SH-SY5Y (cell line): ENCODE data around the gene NUDC.

Experiments
- GATA2 ChIP-seq: IDR thresholded peaks from 2 replicates; pipeline ENCODE4 v1.6.1; 2011; ENCODE audit warnings: mild to moderate bottlenecking, low read depth, low read length
- GATA3 ChIP-seq: IDR thresholded peaks from 2 replicates; pipeline ENCODE4 v1.6.1; 2011; ENCODE audit warnings: low read depth, mild to moderate bottlenecking, low read length, moderate library complexity

Gene NUDC

DNA sequence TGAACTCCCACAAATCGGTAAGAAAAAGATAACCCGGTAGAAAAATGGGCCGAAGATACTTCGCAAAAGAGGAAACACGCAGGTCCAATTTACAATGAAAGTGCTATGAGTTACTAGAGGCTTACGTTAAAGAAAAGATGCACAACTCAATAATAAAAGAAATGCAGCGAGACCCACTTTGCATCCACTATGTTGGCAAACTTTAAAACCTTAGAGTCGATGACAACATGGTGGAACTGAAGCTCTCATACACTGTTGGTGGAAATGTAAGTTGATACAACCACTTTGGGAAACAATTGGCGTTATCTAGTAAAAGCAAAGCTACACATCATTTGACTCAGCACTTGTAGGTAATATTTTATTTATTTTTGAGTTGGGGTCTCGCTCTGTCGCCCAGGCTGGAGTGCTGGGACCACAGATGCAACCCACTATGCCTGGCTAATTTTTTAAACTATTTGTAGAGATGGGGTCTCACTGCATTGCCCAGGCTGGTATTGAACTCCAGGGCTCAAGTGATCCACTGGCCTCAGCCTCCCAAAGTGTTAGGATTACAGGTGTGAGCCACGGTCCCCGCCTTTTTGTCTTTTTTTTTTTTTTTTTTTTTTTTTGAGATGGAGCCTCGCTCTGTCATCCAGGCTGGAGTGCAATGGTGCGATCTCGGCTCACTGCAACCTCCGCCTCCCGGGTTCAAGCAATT is 20.6 kb upstream of the NUDC start:
- TF ChIP-seq GATA3 (no peak), GATA2 (no peak)

DNA sequence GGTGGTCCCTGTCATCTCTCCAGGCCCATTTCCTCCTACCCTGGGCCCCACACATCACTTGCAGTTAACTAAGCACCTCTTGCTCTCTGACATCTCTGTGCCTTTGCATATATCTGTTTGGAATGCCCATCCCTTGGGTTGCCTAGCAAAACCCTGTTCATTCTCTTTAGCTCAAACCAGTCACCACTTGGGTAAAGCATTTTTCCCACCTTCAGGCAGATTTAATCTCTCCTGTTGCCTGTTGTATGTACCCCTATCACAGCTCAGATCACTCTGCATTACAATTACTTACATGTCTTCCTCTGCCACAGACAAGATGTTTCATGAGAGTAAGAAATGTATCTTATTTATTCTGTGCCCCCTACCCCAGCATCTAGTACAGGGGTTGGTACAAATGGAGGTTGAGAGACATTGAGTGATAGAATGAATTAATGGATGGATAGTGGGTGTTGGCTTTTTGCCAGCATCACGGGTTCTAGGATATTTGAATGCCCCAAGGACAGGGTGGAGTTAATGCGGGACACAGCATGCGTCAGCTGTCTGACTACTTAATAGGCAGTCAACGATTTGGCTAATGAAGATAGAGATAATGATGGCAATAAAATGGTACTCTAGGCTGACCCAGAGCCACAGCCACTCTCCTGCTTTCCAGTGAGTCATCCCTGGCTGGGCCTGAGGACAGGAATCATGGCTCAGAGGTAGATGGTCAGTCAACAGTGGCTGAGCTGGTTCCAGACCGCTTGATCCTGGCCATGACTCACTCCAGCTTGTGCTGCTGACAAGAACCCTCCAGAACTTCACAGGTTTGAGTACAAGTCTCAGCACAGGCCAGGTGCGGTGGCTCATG is 14.2 kb upstream of the NUDC start:
- TF ChIP-seq GATA3 (no peak), GATA2 (no peak)

DNA sequence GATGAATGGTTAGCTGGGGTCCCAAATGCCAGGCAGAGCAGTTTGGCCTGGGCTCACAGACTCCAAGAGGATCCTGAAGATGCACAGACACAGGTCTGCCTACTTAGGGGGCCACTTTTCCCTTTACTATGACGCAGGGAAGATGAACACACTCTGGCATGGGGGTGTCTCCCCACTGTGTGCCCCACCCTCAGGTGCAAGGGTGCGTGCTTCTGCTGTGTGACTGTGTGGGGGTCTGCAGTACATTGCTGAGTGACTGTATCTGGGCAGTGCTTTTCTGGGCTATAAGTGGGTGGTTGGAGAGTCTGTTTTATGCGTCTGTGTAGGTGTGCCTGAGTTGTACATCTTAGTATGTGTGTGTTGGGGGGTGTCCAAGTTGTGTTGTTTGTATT is 11.6 kb upstream of the NUDC start:
- no peak for TF ChIP-seq GATA3

DNA sequence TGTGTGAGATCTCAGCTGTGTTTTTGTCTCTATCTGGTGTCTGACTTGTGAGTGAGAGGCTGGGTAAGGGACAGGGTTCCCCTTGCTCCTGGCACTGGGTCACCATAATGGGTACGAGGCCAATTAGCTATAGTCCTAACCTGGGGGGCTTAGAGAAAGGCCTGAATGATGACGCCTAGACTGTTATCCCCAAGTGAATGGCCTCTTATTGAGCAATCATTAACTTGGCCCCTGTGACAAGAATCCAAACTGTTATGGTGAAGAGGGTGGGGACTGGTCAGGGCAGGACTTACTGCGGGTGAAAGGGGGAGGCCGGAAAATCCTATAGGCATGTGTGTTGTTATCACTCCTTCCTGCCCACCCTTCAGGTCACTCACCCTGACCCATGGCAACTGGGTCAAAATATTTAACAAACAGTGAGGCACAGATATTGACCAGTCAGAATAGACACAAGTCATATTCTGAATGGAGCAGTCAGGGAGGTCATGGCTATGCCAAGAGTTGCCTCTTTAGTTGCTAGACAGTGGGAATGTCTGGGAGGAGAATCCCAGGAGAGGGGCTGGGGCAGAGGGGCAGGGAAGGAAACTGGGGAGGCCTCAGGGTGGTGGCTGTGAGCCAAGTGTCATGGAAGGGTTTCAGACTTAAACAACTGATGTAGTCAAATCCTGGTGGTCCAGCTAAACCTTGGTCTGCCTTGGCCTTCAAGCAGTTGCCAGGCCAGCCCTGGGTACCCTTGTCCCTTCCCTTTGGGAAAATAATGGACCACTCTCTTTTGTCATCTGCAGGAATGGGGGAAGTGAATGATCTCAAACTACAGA is 11.0 kb upstream of the NUDC start:
- no peak for TF ChIP-seq GATA3
- no peak for TF ChIP-seq GATA2

DNA sequence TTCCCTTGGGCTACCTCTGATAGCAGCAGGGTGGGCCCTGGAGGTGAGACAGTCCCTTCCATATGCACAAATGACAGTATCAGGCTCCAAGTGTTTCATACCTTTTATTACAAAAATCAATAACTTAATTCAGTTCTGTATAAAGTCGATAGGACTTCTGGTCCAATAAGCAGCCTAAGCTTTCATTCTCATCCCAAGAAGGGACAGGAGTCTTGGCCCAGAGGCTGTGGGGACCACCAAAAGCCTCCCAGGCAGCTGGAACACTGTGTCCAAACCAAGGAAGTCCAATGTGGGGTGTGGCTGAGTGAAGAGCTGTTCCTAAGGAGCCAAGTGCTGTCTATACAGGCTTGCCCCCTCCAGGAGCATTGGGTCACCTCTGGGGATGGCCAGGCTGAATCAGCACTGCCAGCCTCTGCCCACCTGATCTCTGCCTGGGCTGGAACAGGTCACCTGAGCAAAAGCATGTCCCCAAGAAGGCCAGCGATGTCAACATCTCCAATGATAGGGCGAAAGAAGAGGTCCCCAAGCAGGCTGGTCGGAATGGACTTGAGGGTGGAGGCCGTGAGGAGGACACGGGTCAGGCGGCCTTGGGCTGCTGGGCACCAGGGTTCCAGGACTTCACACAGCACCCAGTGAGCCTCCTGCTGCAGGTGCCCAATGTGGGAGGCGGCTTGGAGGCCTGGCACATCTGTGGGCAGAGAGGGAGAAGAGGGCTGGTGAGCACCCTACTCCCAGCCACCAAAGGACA is 10.0 kb upstream of the NUDC start:
- TF ChIP-seq GATA2 (no peak), GATA3 (no peak)

DNA sequence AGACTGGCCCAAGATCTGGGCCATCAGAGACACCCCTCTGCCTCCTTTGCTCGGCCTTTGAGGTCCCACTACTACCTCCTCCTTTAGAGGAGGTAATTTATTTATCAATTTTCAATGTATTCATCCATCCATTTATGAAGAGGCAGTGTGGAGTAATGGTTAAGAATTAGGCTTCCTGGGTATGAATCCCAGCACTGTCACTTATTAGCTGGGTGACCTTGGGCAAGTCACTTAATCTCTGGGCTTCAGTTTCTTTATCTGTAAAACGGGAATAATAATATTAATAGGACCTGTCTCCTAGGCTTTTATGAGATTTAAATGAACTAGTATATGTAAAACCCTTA is 9.4 kb upstream of the NUDC start:
- TF ChIP-seq GATA2: no peak
- TF ChIP-seq GATA3: no peak

DNA sequence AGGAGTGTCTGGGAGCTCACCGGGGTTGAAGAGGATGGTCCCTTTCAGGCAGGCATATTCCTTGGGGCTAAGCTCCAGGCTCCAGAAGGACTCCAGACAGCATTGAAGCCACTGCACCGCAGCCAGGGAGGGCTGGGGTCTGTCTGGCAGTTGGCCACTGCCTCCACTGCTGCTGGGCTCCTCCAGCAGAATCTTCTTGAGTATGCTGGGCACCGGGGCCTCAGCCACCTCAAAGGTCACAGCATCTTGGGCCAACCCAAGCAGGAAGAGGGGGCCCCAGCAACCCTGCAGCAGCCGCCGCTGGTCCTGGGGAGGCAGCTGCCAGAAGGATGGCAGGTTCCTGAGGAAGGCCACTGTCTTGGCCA is 8.2 kb upstream of the NUDC start:
- TF ChIP-seq GATA3: no peak
- no peak for TF ChIP-seq GATA2

DNA sequence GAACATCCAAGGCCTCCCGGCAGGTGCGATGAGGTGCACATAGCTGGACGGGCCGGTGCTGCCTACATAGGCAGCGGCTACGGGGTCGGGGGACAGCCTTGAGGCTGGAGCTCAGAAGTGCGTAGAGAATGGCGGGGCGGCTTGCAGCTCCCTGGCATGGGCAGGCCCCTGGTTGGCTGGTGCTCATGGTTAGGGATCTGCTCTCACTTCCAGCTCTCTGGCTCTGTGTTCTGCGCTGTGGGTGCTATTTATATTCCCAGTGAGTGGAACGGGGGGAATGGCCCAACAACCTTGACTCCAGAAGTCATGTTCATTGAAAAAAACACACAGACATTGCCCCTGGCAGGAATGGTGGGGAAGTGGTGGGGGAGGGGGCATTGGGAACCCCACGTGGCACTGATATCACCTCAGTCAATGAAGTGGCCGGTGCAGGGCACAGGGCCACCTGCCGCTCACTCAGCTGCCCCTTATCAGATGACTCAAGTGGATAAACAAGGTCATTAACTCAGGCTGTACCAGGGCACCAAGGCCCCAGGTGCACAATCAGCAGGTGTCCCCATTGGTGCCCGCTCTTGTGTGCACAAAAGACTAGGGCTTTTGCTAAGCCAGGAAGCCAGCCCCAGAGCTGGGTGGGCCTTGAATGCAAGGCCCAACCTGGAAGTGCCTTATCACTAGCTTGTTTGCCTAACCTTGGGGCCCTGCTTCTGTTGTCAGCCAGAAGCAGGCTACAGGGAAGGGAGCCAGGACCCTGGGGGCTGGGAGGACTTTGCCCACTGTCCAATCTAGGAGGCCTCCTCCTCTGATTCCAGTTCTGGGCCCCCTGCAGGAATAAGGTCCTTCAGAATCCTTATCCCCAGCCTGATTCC is 7.6 kb upstream of the NUDC start, which contains the start of gene NR0B2:
Gene NR0B2 (minus strand): TSS at position 222 of the 866 bp plus-strand sequence. CDS start 35 bp downstream, at position 187.
- TF ChIP-seq GATA3 (no peak), GATA2 (no peak)

DNA sequence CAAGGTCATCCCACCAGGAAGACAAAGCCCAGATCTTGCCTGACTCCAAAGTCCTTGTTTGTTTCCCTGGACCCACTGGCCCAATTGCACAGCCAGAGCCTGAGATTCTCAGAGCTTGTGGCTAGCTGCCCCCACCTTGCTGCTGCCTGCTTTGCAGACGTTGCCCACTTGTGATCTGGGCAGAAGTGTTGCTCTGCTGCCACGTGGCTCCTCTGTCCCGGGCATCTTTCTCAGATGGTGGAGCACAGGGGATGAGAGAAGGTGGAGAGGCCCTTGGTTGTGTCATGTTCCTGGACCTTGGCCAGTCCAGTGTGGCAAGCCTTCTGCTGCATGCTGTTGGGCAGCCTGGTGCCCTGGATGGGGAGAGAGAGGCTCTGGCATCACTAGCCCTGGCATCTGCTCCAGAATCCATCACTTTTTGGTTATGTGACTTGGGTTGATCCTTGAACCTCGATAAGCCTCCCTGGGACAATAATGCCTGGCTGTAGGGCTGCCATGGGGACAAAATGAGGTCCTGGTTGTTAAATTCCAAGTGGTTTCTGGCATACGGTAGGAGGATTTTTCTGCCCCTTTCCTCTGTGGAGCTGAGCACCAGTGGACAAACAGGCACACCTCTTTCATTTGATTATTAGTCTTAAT is 6.2 kb upstream of the NUDC start:
- TF ChIP-seq GATA3 (no peak), GATA2 (no peak)

DNA sequence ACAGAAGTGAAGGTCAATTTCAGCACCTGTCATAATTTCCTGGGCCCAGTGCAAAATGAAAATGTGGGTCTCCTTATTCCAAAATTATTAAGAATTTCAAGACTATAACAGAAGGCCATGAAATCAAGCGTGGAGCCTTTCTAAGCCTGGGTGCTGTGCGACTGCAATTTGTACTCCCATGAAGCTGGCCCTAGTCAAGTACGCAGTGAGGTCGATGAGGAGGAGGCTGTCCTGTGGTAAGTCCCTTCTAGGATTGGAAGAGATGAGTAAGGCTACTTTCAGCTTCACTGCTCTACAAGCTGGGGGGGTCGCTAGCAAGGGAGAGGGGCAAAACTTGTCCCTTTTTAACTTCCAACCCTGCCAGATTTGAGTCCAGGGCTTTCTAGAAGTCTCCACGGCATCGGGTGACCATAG is 410 bp upstream of the NUDC start:
- TF ChIP-seq GATA2 (no peak), GATA3 (no peak)

DNA sequence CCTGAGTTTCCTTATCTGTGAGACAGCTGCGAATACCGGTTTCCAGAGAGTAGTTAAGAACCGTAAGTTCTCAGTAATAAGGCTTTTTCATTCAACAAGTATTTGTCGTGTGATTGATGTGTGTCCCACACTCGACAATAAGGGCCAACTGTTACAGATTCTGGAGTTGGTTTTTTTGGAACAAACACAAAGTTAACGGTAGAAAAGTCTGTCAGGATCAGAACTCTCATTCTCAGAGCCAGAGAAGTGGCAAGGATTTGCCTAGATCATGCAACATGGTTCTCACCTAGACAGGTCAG is 837 bp downstream of the NUDC start:
- TF ChIP-seq GATA3 (no peak), GATA2 (no peak)

DNA sequence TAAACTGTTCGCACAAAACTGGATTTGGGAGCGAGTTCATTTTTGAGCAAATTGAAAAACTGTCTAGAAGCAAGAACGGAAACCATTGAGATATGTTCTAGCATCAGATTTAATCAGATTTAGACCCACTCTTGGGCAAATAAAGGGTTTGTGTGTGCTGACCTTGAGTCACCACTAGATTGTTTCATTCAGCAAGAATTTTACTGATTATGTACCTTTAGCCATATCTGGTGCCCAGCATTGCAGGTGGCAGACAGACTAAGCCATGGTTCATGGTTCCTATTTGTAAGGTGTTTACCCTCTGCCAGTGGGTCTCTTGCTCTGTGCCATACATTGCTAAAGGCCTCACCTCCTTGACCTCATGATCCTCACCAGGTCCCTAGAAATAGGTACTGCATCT is 1.4 kb downstream of the NUDC start:
- TF ChIP-seq GATA2 (no peak), GATA3 (no peak)

DNA sequence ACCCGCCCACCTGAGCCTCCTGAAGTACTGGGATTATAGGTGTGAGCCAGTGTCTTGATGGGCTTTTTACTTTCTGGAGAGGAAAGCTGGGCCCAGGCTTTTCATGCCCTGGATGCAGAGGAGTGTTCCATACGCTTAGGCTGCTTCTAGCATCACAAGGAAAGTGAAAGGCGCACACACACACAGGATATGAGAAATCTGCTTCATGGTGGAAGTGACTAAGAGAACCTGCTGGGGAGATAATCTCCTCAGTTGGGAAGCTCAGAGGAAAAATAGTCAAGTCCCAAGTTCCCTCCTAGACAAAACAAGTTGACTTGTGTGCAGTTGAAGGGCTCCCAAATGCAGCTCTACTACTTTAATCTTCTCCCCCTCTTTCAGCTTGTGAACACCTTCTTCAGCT is 2.2 kb downstream of the NUDC start:
- TF ChIP-seq GATA3 (no peak), GATA2 (no peak)
